Liver (tissue), 9 donors: ENCODE results near the gene GTPBP3. TPM values are rescaled to one million over a fixed set of nuclear protein-coding genes. Genes with fewer than 3 reads are reported as not detected.
"Not testable (repeated sequence)": the region's sequence is repeated elsewhere in the genome, so short reads cannot be mapped to it uniquely, and the experiment has no call there.

Experiments
- DNase-seq: peaks from one replicate; pipeline ENCODE4 v3.0.0-alpha.2; 2017; ENCODE audit warnings: low spot score
- H3K27ac ChIP-seq, 2 donors: one replicate each; pipeline ENCODE4 v1.7.0; 2013; ENCODE audit warnings: inconsistent platforms in 2 of 2, low read length in 2 of 2, control low read depth in 1 of 2, low read depth in 1 of 2, mild to moderate bottlenecking in 1 of 2
- H3K27me3 ChIP-seq, 4 donors: one replicate each; pipeline versions ENCODE4 v1.6.1 to v1.7.0; 2013; ENCODE audit warnings: low read length in 3 of 4, inconsistent platforms in 1 of 4, mild to moderate bottlenecking in 1 of 4, moderate library complexity in 1 of 4; ENCODE audit not compliant: control insufficient read depth in 4 of 4, insufficient read depth in 4 of 4
- H3K36me3 ChIP-seq, 4 donors: one replicate each; pipeline versions ENCODE4 v1.6.1 to v1.7.0; 2013; ENCODE audit warnings: low read length in 3 of 4, mild to moderate bottlenecking in 3 of 4, low read depth in 1 of 4, moderate library complexity in 1 of 4; ENCODE audit not compliant: control insufficient read depth in 4 of 4, insufficient read depth in 3 of 4
- H3K4me1 ChIP-seq, 4 donors: one replicate each; pipeline versions ENCODE4 v1.6.1 to v1.7.0; 2013; ENCODE audit warnings: low read length in 3 of 4, mild to moderate bottlenecking in 3 of 4, moderate library complexity in 1 of 4; ENCODE audit not compliant: control insufficient read depth in 4 of 4, insufficient read depth in 4 of 4
- H3K4me3 ChIP-seq, 3 donors: one replicate each; pipeline versions ENCODE4 v1.6.1 to v1.7.0; 2013; ENCODE audit warnings: low read length in 3 of 3, control low read depth in 1 of 3, low read depth in 1 of 3, mild to moderate bottlenecking in 1 of 3
- H3K9ac ChIP-seq, 2 donors: one replicate each; pipeline ENCODE4 v1.7.0; 2013; ENCODE audit warnings: low read length in 2 of 2, mild to moderate bottlenecking in 2 of 2, moderate library complexity in 2 of 2, control low read depth in 1 of 2, low read depth in 1 of 2
- H3K9me3 ChIP-seq, 4 donors: one replicate each; pipeline versions ENCODE4 v1.6.1 to v1.7.0; 2013; ENCODE audit warnings: low read length in 3 of 4; ENCODE audit not compliant: control insufficient read depth in 4 of 4
- EGR1 ChIP-seq, 2 donors: IDR thresholded peaks; 2 replicates each; pipeline ENCODE4 v1.6.1; 2016 to 2018; ENCODE audit warnings: antibody characterized with exemption in 2 of 2, low read depth in 2 of 2
- HNF4A ChIP-seq, 2 donors: conservative IDR thresholded peaks; 2 replicates each; pipeline ENCODE4 v1.6.1; 2016; ENCODE audit warnings: antibody characterized with exemption in 2 of 2, mild to moderate bottlenecking in 2 of 2
- JUND ChIP-seq, 2 donors: IDR thresholded peaks; 2 replicates each; pipeline ENCODE4 v1.6.1; 2016; ENCODE audit warnings: antibody characterized with exemption in 2 of 2
- NR2F2 ChIP-seq: IDR thresholded peaks from 2 replicates; pipeline ENCODE4 v1.6.1; 2016; ENCODE audit warnings: antibody characterized with exemption
- RAD21 ChIP-seq, 2 donors: IDR thresholded peaks; 2 replicates each; pipeline ENCODE4 v1.6.1; 2016; ENCODE audit warnings: antibody characterized with exemption in 2 of 2, mild to moderate bottlenecking in 2 of 2
- SP1 ChIP-seq: IDR thresholded peaks from 2 replicates; pipeline ENCODE4 v1.6.1; 2018; ENCODE audit warnings: antibody characterized with exemption, mild to moderate bottlenecking
- WGBS: extraction: QIAGEN DNeasy Blood & Tissue Kit; methylation state at CpG from one replicate; pipeline ENCODE4 v1.1.7; 2013; 5-methylcytosine and 5-hydroxymethylcytosine counted together
- polyA plus RNA-seq, 2 donors: library from polyadenylated mRNA; stranded (reverse) in 1 of 2; unstranded in 1 of 2; fragments of 200-250 nt in 1 of 2; fragments of >200 nt in 1 of 2; fragmentation: Nextera tagmentation in 1 of 2; extraction: Ambion mirVana in 1 of 2; gene quantifications; one replicate each; pipeline versions ENCODE4 v1.2.1 to v1.2.3, GENCODE V29; 2013 to 2015
- total RNA-seq, 2 donors: library from RNA; depleted of rRNA; stranded (reverse); fragments of >200 nt; gene quantifications; one replicate each; pipeline ENCODE4 v1.2.3, GENCODE V29; 2014
- TF ChIP-seq, protein P1 (sequence below): IDR thresholded peaks from 2 replicates; pipeline ENCODE4 v1.6.1; 2016; ENCODE audit warnings: antibody characterized with exemption
- TF ChIP-seq, protein P2 (sequence below): IDR thresholded peaks from 2 replicates; pipeline ENCODE4 v1.6.1; 2016; ENCODE audit warnings: antibody characterized with exemption
- TF ChIP-seq, protein P3 (sequence below): fragments of 150-350 bp; IDR thresholded peaks from 2 replicates; pipeline ENCODE4 v1.5.1; 2017; ENCODE audit warnings: improper control_type of control experiment, low read depth, low read length; ENCODE audit not compliant: missing input control
- TF ChIP-seq, protein P4 (sequence below): IDR thresholded peaks from 2 replicates; pipeline ENCODE4 v1.6.1; 2016; ENCODE audit warnings: antibody characterized with exemption, mild to moderate bottlenecking
- donor health status: healthy.
- donor health status: healthy.
- donor health status: healthy.
- donor health status: healthy.
- donor health status: healthy.

Gene GTPBP3
- total and polyA plus RNA-seq, 4 donors: 4.9 to 15.5 (median 9.6) TPM

DNA sequence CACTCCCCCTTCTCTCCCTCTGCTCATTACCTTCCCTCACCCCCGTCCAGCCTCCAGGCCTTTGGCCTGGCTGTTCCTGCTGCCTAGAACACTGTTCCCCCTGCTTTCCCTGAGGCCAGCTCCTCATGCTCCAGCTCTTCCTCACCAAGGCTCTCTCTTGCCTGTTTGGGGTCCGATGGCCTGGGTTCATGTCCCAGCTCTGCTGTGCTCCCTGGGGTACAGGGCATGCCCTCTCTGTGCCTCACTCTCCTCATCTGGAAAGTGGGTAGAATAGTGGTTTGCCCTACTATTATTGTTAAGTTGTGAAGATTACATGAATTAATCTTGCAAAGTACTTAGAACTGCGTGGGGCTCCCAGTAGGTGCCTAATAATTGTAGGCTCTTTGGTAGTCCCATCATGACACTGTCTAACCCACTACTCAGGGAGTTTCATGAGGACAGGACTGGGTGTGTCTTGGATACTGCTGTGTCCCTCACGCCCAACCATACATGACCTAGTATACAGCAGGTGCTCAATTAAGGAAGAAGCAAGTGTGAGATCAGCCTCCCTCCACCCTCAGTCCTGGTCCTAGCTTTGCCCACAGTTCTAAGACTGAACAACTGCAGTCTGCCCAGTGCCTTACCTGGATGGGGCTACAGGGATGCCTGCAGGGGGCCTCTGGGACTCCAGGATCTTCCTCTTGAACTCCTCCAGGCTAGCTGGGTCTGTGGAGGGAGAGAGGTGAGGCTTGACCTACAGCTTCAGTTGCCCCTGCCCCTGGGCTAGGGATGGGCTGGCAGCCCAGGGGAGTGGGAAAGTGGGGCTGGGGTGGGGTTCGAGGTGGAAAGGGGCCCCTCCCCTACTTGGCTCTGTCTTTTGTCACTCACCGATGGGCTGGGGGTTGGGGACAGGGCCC lies 22.8 kb downstream of the GTPBP3 start:
- no peak overlapping the region for H3K27ac ChIP-seq
- 83% methylated on average over 6 of the region's 6 CpGs for WGBS
- H3K9ac ChIP-seq: no peak overlapping the region
- H3K36me3 ChIP-seq: no peaks in the 10 kb centered on the region
- H3K4me3 ChIP-seq: no peak overlapping the region
- no peaks in the 10 kb centered on the region for H3K9me3 ChIP-seq
- H3K4me1 ChIP-seq: no peaks in the 10 kb centered on the region
- no peak for DNase-seq
- TF ChIP-seq, protein P1, sequence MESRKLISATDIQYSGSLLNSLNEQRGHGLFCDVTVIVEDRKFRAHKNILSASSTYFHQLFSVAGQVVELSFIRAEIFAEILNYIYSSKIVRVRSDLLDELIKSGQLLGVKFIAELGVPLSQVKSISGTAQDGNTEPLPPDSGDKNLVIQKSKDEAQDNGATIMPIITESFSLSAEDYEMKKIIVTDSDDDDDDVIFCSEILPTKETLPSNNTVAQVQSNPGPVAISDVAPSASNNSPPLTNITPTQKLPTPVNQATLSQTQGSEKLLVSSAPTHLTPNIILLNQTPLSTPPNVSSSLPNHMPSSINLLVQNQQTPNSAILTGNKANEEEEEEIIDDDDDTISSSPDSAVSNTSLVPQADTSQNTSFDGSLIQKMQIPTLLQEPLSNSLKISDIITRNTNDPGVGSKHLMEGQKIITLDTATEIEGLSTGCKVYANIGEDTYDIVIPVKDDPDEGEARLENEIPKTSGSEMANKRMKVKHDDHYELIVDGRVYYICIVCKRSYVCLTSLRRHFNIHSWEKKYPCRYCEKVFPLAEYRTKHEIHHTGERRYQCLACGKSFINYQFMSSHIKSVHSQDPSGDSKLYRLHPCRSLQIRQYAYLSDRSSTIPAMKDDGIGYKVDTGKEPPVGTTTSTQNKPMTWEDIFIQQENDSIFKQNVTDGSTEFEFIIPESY: no peak
- no peak for TF ChIP-seq RAD21 (IDR thresholded peaks at IDR 0.05)
- TF ChIP-seq NR2F2: no peak
- TF ChIP-seq, protein P2, sequence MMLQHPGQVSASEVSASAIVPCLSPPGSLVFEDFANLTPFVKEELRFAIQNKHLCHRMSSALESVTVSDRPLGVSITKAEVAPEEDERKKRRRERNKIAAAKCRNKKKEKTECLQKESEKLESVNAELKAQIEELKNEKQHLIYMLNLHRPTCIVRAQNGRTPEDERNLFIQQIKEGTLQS: no peak
- no peak for TF ChIP-seq HNF4A (conservative IDR thresholded peaks at IDR 0.05)
- TF ChIP-seq JUND (IDR thresholded peaks at IDR 0.05): no peak
- TF ChIP-seq, protein P3, sequence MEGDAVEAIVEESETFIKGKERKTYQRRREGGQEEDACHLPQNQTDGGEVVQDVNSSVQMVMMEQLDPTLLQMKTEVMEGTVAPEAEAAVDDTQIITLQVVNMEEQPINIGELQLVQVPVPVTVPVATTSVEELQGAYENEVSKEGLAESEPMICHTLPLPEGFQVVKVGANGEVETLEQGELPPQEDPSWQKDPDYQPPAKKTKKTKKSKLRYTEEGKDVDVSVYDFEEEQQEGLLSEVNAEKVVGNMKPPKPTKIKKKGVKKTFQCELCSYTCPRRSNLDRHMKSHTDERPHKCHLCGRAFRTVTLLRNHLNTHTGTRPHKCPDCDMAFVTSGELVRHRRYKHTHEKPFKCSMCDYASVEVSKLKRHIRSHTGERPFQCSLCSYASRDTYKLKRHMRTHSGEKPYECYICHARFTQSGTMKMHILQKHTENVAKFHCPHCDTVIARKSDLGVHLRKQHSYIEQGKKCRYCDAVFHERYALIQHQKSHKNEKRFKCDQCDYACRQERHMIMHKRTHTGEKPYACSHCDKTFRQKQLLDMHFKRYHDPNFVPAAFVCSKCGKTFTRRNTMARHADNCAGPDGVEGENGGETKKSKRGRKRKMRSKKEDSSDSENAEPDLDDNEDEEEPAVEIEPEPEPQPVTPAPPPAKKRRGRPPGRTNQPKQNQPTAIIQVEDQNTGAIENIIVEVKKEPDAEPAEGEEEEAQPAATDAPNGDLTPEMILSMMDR: no peak
- TF ChIP-seq, protein P4, sequence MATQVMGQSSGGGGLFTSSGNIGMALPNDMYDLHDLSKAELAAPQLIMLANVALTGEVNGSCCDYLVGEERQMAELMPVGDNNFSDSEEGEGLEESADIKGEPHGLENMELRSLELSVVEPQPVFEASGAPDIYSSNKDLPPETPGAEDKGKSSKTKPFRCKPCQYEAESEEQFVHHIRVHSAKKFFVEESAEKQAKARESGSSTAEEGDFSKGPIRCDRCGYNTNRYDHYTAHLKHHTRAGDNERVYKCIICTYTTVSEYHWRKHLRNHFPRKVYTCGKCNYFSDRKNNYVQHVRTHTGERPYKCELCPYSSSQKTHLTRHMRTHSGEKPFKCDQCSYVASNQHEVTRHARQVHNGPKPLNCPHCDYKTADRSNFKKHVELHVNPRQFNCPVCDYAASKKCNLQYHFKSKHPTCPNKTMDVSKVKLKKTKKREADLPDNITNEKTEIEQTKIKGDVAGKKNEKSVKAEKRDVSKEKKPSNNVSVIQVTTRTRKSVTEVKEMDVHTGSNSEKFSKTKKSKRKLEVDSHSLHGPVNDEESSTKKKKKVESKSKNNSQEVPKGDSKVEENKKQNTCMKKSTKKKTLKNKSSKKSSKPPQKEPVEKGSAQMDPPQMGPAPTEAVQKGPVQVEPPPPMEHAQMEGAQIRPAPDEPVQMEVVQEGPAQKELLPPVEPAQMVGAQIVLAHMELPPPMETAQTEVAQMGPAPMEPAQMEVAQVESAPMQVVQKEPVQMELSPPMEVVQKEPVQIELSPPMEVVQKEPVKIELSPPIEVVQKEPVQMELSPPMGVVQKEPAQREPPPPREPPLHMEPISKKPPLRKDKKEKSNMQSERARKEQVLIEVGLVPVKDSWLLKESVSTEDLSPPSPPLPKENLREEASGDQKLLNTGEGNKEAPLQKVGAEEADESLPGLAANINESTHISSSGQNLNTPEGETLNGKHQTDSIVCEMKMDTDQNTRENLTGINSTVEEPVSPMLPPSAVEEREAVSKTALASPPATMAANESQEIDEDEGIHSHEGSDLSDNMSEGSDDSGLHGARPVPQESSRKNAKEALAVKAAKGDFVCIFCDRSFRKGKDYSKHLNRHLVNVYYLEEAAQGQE: no peak
- no peak for TF ChIP-seq EGR1 (IDR thresholded peaks at IDR 0.05; ENCODE audit: low read depth in 2 of 2)
- TF ChIP-seq SP1: no peak
- H3K27me3 ChIP-seq: no peaks in the 10 kb centered on the region

DNA sequence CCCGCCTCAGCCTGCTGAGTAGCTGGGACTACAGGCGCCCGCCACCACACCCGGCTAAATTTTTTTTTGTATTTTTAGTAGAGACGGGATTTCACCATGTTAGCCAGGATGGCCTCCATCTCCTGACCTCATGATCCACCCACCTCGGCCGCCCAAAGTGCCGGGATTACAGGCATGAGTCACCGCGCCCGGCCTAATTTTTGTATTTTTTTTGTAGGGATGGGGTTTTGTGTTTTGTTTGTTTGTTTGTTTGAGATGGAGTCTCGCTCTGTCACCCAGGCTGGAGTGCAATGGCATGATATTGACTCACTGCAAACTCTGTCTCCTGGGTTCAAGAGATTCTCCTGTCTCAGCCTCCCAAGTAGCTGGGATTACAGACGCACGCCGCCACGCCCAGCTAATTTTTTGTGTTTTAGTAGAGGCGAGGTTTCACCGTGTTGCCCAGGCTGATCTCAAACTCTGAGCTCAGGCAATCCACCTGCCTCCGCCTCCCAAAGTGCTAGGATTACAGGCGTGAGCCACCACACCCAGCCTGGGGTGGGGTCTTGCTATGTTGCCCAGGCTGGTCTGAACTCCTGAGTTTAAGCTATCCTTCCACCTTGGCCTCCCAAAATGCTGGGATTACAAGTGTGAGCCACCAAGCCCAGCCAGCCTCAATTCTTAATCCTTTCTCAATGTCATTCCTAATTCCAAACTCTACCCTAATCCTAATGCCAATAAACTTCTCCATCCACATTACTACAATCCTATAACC lies 26.7 kb downstream of the GTPBP3 start:
- not testable (repeated sequence) for H3K4me3 ChIP-seq, H3K27ac ChIP-seq, DNase-seq, H3K27me3 ChIP-seq, H3K9me3 ChIP-seq, H3K9ac ChIP-seq, H3K36me3 ChIP-seq, H3K4me1 ChIP-seq
- 94% methylated on average over 20 of the region's 20 CpGs for WGBS
